Measurements from ENCODE around the gene GNAL.

GNAL gene

DNA sequence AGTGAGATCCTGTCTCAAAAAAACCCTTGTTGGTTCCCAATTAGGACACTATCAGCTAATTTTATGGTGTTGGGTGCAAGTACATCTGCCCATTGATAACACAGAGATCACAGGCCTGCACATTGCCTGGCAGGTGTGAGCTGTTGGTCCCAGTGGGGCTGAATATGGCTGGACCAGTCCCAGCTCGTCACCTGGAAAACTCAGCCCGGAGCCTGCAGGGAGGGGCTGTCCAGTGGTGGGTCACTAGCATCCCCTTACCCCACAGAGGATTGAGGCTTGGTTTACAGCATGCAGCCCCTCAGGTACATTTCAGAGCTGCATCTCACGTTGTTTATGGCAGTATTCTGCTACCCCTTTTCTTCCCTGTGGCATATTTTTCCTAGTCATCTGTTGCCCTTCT is 121.3 kb downstream of the GNAL start:
- DNase-seq (ENCODE audit: low spot score) = no peak

DNA sequence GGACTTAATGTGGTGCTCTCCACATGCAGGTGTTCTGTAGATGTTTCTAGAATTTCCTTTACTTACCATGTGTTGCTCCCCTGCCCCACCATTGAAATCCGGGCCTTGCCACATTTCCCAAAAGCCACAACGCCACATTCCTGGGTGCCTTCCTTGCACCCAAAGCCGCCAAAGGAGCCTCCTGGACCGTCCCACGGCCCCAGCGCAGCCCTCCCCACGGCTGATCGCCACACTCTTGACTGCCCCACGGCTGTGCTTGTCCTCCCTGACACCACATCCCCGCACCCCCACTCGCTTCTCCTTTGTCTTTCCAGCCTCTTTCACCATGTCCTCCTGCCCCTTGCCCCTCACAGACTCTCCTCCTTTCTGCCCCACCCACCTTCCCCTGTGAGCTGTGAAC is 121.9 kb downstream of the GNAL start:
- no peak for DNase-seq (ENCODE audit: low spot score)

DNA sequence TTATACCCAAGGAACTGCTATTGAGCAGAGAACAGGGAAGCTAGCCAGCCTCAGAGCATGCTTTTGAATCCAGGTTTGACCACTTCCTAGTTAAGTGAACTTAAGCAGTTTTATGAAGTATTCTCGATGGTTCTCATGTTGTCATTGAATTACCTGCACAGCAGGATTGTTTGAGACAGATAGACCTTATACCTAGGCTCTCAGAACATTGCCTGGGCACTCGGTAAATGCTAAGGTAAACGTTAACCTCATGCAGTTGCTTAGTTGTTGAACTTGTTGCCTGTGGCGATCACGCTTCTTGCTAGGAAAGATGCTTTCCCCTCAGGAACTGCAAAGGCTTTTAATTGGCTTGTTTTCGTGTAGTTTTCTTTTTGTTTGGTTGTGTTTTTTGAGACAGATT is 128.2 kb downstream of the GNAL start:
- DNase-seq (ENCODE audit: low spot score) = no peak

DNA sequence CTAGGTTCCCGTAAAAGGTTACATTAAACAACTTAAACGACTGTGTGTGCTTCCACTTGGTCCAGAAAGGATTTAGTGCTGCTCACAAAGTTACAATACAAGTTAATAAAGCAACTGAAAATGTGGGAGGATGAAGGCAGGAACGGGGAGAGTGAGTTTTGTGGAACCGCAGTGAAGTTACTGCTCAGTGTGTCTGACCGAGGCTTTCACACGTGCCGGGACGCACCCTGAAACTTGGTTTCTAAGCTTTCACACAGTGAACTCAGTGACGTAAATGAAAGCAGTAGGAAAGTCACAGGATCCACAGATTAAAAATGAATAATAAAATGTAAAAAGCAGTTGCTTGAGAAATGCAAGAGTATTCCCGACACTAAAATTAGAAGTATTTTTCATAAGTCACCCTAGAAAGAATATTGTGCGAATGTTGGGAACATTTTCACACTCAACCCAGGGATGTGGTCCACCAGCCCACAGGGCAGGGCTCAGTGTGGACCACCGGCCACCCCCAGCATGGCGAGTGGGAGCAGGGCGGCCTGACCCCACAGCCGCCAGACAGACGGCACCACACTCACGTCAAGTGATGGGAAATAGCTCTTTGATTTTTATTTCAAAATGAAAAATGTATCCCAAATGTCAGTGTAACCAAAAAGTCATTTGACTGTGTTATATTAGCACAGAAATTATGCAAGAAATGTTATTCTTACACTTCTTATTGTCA is 129.6 kb downstream of the GNAL start:
- no peak for DNase-seq (ENCODE audit: low spot score)

DNA sequence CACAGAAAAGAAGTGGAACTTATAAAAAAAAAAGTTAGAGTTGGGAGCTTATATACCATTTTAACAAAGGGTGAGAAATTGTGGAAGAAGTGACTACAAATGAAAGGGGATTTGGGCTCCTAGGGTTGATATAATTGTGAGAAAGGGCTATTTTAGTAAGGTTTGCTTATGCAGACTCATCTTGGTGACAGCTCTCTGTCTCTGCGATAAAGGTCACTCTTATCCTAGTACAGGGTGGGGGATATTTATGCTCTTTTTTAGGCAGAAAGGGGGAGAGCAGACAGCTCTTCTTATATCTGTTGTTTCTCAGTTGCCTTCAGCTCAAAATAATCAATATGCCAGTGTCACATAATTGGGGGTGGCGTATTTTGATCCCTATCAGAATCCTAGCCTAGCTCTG is 130.9 kb downstream of the GNAL start:
- DNase-seq (ENCODE audit: low spot score) = no peak

DNA sequence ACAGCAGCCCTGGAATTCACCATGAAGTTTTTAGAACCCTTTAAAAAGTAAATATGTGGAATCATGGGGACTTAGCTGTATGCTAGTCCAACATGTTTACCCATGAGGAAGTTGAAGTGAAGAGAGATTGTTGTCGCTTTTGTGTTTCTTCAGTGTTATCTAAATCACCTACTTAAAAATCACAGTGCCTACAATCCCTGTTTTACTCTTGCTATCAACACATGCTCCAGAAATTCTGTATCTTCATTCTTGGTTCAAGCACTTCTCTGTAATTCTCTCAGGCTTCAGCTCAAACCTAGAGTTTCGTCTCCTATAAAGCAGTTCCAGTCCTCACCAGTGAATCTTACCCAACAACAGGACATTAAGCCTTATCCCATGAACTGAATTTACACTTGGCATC is 131.6 kb downstream of the GNAL start:
- DNase-seq (ENCODE audit: low spot score) = no peak

DNA sequence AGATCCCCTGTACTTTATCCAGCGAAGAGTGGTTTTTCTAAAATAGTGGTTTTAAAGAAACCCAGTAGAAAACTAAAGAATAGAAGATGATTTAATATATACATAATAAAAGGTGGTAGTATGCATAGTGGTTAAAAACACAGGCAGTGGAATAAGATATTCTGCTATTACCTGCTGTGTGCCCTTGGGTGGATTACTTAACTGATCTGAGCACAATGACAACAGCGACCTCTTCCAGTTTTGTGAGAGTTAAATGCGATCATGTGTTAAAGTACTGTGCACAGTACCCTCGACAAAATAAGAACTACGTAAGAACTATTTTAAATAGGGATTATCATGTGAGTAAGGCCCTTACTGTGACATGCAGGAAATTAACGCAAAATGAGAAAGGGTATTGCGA is 132.1 kb downstream of the GNAL start:
- DNase-seq (ENCODE audit: low spot score) = no peak

DNA sequence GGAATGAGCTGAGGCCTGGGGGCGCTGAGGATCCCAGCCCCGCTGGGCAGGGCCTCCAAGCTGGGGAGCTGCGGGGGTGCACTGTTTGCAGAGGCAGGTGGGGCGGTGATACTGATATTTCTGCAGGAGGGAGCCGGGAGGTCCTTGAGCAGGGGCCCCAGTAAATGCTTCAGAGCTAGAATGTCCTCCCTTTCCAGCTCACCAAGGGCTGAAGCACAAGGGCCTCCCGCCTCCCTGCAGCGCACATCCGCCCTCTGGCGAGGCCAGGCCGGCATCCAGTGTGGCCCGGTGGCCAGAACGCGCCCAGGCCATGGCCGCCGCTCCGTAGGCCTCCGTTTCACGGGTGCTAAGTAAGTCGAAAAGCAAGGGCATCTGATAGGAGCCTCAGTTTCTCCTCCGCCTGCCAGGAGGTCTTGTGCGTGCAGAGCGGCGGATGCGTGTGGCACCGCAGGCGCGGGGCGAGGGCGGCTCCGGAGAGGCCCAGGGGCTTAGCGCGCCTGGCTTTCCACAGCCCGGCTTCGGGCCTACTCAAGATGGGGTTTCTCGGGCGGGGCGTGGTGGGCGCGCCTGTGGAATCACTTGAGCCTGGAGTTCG is 132.7 kb downstream of the GNAL start:
- no peak for DNase-seq (ENCODE audit: low spot score)

DNA sequence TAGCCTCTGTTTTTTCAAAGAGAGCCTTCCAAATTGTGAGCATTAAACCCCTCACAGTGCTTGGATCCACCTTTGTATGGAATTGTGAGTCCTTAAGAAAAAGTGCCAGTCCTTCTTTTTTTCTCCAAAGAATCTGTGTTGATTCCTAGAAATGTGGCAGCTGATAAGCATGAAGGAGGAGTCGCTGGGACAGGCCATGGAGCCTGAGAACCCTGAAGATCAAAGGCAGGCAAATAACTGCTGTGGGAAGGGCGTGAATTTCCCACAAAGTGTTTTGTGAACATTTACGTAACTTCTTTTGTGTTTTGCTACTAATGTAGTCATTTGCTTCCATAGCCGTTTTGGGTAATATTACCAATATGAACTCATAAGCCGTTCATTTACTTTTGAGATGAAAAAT is 134.5 kb downstream of the GNAL start:
- no peak for DNase-seq (ENCODE audit: low spot score)

DNA sequence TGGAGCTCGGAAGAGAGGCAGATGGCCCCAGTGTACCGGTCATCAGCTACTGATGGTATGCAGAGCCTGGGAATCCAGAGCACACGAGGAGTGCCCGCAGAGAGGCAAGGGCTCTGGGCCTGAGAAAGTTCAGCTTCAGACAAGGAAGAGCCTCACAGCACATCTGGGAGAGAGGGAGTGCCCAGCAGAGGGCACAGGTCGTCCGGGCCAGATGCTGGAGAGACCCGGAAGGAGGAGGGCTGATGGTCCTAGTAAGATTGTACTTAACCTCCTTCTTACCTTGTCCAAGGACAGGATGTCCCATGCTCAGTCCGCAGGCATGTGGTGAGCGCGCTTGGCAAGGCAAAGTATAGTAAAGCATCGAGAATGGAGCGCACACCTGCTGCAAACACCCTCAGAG is 137.8 kb downstream of the GNAL start:
- DNase-seq (ENCODE audit: low spot score) = no peak

DNA sequence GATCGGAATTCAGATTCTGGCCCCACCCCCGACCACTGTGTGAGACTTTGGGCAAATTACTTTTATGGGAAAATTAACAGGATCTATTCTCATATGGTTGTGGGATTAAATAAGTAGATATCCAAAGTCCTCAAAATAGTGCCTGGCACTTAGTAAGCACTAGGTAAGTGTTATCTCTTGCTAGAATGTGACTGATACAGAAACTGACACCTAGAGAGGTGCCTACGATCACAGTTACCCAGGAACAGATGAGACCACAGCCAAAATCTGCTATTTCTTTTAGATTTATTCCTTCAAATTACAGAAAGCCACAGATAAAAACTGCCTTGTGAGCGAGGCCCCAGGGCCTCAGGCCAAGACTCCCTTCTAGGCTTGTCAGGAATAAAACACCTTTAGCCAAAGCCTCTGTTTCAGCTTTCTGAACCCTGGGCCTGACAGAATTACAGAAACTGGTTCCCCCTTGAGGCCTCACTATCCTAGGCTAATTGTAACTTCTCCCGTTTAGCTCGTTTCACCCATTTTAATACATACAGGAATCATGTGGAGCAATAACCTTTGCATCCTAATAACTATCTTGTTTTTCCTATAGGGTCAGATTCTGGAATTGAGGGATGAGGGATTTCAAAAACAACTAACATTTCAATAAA is 139.8 kb downstream of the GNAL start:
- no peak for DNase-seq (ENCODE audit: low spot score)

DNA sequence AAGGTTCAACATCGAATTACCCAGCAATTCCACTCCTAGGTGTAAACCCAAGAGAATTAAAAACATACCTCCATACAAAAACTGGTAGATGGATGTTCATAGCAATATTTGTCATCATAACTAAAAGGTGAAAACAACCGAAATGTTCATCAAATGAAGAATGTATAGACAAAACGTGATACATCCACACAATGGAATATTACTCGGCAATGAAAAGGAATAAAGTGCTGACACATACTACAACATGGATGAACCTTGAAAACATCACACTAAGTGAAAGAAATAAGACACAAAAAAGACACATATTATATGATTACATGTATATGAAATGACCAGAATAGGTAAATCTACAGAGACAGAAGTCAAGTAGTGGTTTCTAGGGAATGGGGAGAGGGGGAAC is 141.5 kb downstream of the GNAL start:
- DNase-seq (ENCODE audit: low spot score) = no peak

DNA sequence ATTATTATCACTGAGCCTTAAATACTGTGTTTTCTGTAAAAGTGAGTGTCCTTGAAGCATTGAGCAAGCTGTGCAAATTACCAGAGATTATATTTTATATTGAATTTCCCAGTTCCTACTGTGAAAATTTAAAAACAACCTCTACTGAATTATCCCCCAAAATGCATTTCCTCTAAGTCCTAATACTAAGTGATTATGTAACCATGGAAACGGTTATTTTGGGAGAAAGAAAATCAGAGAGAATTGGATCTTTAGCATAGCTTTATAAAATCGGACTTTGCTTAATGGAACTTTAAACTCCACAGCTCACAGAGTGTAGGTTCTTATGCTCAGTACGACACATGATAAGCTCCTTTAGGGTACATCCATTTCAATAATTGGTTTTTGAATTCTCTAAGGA is 142.9 kb downstream of the GNAL start:
- DNase-seq (ENCODE audit: low spot score) = no peak

DNA sequence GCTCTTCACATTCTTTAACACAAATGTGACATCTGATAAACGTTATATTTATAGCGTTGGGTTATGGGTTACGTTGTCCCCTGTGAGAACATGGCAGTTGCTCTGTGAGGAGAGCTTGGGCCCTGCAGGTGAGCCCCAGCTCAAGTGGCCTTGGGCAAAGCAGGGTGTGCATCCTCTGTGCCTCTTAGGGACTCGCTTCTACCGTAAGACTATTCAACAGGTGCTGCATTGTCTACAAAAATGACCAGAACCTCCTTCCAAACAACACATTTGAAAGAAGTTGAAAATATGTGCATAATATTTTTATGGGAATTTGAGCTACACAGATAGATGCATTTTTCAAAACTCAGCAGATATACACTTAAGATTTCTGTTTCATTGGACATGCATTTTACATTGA is 145.7 kb downstream of the GNAL start:
- DNase-seq (ENCODE audit: low spot score) = no peak

DNA sequence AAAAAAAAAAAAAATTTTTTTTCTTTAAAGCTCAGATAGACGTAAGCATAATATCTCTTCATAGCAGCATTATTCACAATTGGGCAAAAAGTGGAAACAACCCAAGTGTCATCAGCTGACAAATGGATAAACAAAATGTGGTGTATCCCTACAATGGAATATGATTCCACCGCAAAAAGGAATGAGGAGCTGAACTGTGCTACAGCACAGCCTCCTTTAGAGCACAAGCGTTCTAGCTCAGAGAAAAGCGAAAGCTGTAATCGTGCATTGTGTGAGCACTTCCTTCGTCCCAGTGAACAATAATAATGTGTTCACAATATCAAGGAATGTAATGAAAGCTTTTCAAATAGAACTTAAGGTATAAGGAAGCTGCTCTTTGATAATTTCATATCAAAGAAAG is 150.5 kb downstream of the GNAL start:
- DNase-seq (ENCODE audit: low spot score) = peak; percentile 24

DNA sequence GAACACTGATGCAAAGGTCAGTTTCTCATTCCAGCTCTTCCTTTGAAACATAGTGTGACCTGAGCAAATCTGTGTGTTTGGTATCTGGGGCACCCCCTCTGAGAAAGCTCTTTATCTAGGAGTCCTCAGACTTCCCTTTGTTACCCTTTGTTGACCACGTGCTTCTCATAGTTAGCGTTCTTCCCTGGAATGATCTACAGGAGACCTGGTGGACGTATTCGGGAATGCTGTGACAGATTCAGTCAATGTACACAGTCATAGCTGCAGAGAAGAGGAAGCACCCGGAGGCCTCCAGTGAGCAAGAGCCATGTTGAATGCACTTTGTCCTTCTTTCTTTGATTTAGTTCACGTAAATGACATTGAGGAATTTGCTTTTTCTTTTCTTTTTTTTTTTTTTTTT is 151.4 kb downstream of the GNAL start:
- DNase-seq (ENCODE audit: low spot score) = no peak

DNA sequence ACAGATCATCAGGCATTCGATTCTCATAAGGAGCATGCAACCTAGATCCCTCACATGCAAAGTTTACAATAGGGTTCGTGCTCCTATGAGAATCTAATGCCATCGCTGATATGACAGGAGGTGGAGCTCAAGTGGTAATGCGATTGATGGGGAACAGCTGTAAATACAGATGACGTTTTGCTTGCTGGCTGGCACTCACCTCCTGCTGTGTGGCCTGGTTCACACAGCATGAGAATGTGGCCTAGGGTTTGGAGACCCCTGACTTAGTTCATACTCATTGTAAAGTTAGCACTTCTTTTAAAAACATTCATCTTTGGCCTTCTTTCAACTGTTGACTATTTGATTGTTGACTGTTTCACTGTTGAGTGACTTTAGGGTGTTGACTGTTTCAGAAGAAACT is 153.5 kb downstream of the GNAL start:
- no peak for DNase-seq (ENCODE audit: low spot score)

DNA sequence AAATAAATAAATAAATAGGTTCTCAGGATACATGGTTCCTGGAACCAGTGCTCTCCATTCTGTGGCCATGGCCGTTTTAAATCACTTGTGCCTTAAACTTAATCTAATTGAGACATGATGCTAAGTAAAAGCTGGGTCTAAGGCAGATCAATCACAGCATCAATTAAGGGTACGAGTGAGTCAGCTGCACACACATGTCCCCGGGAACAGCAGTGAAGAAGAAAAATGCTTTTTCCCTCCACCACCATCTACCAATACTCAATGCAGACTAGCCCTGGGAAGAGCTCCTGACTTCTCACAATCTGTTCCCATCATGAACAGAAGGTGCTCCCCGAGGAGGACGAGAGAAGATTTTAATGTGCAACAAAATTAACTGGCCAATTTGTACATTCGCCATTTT is 155.4 kb downstream of the GNAL start:
- no peak for DNase-seq (ENCODE audit: low spot score)

DNA sequence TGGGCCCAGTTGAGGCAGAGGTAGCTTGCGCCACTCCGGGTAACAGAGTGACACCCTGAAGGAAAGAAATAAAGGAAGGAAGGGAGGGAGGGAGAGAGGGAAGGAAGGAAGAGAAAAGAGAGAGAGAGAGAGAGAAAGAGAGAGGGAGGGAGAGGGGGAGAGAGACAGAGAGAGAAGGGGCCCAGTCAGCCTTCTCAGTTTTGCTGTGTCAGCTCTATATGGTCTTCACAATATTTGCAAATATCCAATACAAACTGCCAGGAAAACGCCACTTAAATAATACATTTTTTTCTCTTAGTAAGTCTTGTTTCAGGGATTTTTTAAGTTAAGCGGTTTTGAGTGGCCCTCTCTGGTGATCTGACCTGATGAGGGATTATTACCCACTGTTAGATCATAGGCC is 156.6 kb downstream of the GNAL start:
- DNase-seq (ENCODE audit: low spot score) = no peak

DNA sequence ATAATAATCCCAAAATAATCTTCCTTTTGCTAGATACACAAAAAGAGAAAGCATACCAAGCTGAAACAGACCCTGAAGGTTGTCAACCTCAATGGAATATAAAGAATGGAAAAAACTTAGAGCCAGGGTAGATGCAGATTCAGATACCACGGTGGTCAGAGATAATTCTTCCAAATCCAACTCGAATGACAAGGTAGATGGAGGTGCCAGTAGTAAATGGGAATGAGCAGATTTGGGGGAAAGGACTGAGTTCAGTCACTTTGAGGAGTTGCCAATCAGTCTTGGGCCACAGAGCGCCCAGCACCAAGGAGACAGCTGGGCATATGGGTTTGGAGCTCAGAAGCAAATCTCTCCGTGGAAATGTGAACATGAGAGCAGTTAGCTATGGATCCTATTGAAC is 158.7 kb downstream of the GNAL start:
- no peak for DNase-seq (ENCODE audit: low spot score)

DNA sequence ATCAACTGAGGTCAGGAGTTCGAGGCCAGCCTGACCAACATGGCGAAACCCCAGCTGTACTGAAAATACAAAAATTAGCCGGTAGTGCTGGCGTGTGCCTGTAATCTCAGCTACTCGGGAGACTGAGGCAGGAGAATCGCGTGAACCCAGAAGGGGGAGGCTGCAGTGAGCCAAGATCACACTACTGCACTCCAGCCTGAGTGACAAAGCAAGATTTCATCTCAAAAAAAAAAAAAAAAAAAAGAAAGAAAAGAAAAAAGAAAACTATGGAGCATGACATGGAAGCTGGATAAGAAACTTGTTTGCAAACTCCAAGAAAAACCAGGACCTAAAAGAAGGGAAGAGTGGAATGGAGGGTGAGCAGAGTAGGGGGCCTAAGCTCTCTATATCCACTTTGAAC is 160.2 kb downstream of the GNAL start:
- no peak for DNase-seq (ENCODE audit: low spot score)

DNA sequence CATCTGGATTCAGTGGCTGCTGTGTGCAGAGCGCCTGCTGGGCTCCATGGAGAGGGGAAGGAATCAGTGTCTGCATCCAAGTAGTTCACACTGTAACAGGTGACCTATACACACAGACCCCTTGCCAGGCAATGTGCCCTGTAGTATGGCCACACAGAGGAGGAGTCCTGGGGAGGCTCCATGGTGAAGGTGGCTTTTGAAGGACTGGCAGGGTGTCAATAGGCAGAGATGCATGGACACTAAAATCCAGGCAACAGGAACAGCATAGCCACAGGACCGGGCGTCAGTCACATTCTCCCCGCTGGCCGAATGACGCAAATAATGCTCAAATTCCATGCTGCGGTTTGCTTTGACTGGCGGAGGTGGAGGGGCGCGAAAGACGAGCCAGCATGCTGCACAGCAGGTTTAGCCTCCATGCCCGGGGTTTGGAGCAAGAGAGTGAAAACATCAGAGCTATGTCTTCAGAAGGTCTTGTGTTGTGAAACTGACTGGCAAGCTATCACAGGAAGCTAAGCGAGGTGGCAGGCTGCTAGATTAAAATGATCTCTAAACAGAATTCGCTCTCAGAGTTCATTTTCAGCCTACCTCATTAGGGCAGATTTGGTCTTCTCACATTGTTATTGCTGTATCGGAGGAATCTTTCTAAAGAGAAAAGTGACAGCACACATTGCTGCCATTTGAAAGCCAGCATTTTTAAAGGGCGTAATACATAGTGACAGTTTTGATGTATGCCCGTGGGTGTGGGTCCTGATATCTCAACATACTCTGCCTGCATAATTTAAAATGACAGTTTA is 161.0 kb downstream of the GNAL start:
- peak; percentile 74 for DNase-seq (ENCODE audit: low spot score)

DNA sequence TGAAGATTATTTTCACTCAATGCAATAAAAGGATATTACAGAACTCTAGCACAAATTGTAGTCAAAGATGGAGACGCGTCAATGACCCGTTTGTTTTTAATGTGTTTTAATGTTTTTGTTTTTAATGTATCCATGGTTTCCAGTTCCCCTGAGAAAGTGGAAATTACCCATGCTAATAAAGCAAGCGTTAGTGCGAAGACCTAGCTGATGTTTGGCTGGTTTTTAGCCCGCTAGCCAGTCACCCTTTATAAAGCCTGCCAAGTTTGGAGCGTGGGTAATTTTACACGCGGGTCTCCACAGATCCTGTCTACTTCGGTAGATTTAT is 161.7 kb downstream of the GNAL start:
- DNase-seq (ENCODE audit: low spot score) = no peak

All from Ammon's horn (tissue), 1 donor.